HAP-1 (cell line): ENCODE data around the gene TNRC18.
A peak's percentile ranks its signal among the peaks of the same experiment; 100 is the strongest.

Experiments
- DNase-seq, 2 experiments: peaks; one replicate each; pipeline ENCODE4 v3.0.0-alpha.2; 2016 to 2020; ENCODE audit warnings: low spot score in 2 of 2
- H3K27me3 ChIP-seq: fragments of 250-450 bp; sonication (Bioruptor Pico); 2 replicates; pipeline ENCODE4 v1.5.1; 2020; ENCODE audit warnings: low read depth, mild to moderate bottlenecking, moderate library complexity
- H3K36me3 ChIP-seq: fragments of 250-450 bp; sonication (Bioruptor Pico); replicated peaks from 2 replicates; pipeline ENCODE4 v1.5.1; 2020; ENCODE audit warnings: mild to moderate bottlenecking
- H3K4me1 ChIP-seq: fragments of 250-450 bp; sonication (Bioruptor Pico); 2 replicates; pipeline ENCODE4 v1.5.1; 2020; ENCODE audit warnings: mild to moderate bottlenecking
- H3K4me3 ChIP-seq: fragments of 250-450 bp; sonication (Bioruptor Pico); 2 replicates; pipeline ENCODE4 v1.5.1; 2020; ENCODE audit warnings: mild to moderate bottlenecking, moderate library complexity
- H3K9me3 ChIP-seq: fragments of 250-450 bp; sonication (Bioruptor Pico); 2 replicates; pipeline ENCODE4 v1.5.1; 2020; ENCODE audit warnings: mild to moderate bottlenecking, moderate library complexity
- in situ Hi-C: fragments of 300-500 bp; cut with MboI; formaldehyde crosslinking; loops from 3 replicates; pipeline ENCODE4 v1.14.3; 2020; ENCODE audit warnings: low sequenced_read_pairs, inconsistent platforms, mixed read lengths

The TNRC18 gene

DNA sequence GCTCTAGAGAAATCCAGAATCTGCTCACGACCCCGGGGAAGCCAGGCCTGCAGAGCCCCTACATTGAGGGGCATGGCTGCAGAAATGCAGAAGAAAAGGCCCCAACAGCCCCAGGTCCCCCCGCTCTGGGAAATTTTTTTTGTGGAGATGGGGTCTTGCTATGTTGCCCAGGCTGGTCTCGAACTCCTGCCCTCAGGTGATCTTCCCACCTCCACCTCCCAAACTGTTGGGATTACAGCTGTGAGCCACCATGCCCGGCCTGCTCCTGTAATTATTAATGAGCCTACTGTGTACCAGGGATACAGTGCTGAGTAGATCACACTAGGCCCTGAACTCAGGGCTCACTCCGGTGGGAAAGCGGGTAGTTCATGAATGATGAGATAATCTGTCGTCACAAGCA is 29.9 kb downstream of the TNRC18 start:
- no peaks in the 10 kb centered on the region for H3K4me1 ChIP-seq
- DNase-seq = no peak
- in situ Hi-C loops = no loop called here
- H3K27me3 ChIP-seq = no peaks in the 10 kb centered on the region
- no peak overlapping the region for H3K4me3 ChIP-seq
- H3K9me3 ChIP-seq = no peaks in the 10 kb centered on the region
- peaks cover 29% of the 10 kb centered on the region for H3K36me3 ChIP-seq

- in situ Hi-C loops = no loop called here
- no peaks in the 10 kb centered on the region for H3K4me1 ChIP-seq
- DNase-seq = no peak
These were observed 30.3 kb downstream of the TNRC18 start for GRCh38 chr7:5393328-5393727.

GRCh38 chr7:5390918-5391317 is 32.7 kb downstream of the TNRC18 start:
- H3K27me3 ChIP-seq = no peaks in the 10 kb centered on the region
- H3K4me1 ChIP-seq = no peaks in the 10 kb centered on the region
- in situ Hi-C loops = no loop called here
- H3K36me3 ChIP-seq = peaks cover 44% of the 10 kb centered on the region
- no peak for DNase-seq
- H3K9me3 ChIP-seq = no peaks in the 10 kb centered on the region
- H3K4me3 ChIP-seq = no peak overlapping the region

More at GRCh38 chr7:5393328-5393727, 30.3 kb downstream of the TNRC18 start:
- H3K4me3 ChIP-seq = no peak overlapping the region
- no peaks in the 10 kb centered on the region for H3K27me3 ChIP-seq
- H3K9me3 ChIP-seq = no peaks in the 10 kb centered on the region
- peaks cover 29% of the 10 kb centered on the region for H3K36me3 ChIP-seq

DNA sequence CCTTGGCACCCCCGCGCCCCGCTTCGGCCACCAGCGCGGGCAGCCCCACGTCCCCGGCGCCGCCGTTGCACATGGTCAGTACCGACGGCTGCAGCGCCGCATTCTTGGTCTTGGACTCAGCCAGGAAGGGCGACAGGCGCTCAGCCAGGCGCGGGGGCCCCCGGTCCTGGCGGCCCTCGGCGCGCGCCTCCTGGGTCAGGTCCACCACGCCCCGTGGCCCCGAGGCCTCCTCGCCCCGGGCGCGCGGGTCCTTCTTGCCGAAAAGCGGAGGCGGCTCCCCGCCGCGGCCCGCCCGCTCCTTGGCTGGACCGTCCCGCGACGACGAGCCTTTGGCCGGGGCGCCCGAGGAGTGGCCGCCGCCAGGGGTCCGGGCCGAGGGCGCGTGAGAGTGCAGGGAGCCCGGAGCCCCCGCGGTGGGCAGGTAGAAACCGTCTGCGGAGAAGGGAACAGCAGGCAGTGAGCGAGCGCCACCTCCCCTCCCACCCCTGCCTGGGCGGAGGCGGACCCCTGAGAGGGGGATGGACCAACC is 34.7 kb downstream of the TNRC18 start:
- in situ Hi-C loops = no loop called here
- peaks cover 45% of the 10 kb centered on the region for H3K36me3 ChIP-seq
- no peaks in the 10 kb centered on the region for H3K4me1 ChIP-seq
- H3K9me3 ChIP-seq = no peaks in the 10 kb centered on the region
- DNase-seq = no peak
- H3K4me3 ChIP-seq = no peak overlapping the region
- H3K27me3 ChIP-seq = no peaks in the 10 kb centered on the region

DNA sequence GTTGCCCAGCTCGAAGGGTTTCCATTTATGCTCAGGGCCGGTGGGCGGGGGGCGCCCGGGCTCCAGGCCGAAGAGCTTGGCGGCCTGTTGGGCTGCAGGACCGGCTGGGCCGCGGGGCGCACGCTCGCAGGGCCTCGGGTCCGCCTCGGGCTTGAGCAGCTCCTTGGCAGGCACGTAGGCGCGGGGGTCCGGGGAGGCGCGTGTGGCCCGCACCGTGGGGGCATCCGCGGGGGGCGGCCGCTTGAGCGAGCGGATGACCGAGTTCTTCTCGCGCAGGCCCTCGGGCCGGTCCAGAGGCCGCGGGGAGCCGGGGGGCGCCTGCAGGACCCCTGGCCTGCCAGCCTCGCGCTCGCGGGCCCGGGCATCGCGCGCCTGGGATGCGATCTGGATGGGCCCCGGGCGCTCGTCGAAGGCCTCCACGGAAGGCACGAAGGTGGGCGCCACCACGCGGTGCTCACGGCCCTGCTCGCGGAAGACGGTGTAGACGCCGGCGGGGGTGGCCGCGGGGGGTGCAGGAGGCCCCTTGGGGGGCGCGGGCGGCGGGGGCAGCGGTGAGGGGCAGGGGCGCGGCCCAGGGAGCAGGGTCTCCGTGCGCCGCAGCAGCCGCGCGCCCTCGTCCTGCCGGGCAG is 35.2 kb downstream of the TNRC18 start:
- Histone ChIP-seq H3K27me3 (no peaks in the 10 kb centered on the region), H3K9me3 (no peaks in the 10 kb centered on the region), H3K4me1 (no peaks in the 10 kb centered on the region), H3K4me3 (no peak overlapping the region), H3K36me3 (peaks cover 39% of the 10 kb centered on the region)
- DNase-seq = no peak
- in situ Hi-C loops = no loop called here

GRCh38 chr7:5387711-5388245 is 35.9 kb downstream of the TNRC18 start:
- no peak for DNase-seq
- Histone ChIP-seq H3K4me3 (no peak overlapping the region), H3K4me1 (no peaks in the 10 kb centered on the region), H3K9me3 (no peaks in the 10 kb centered on the region), H3K36me3 (peaks cover 33% of the 10 kb centered on the region), H3K27me3 (no peaks in the 10 kb centered on the region)
- in situ Hi-C loops = no loop called here

DNA sequence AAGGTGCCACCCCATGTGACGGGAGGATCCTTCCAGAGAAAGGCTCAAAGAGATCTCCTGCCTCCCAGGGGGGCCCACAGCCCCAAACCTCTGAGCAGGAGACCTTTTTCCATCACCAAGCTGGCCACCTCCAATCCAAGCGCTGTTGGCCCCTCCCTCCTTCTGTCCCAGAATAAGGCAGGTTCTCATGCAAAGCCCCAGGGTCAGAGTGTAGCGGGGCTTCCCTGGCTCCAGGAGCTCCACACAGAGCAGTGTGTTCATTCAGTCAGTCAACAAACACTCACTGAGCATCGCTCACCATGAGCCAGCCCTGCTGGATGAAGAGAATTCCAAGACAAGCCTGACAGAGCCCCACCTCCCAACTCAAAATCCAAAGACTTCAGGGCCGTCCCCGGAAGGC is 39.0 kb downstream of the TNRC18 start:
- Histone ChIP-seq H3K4me1 (no peaks in the 10 kb centered on the region), H3K4me3 (no peak overlapping the region)

GRCh38 chr7:5383314-5384098 is 40.1 kb downstream of the TNRC18 start:
- no peak for DNase-seq
- H3K36me3 ChIP-seq = peaks cover 19% of the 10 kb centered on the region
- H3K4me3 ChIP-seq = no peak overlapping the region
- no peaks in the 10 kb centered on the region for H3K4me1 ChIP-seq
- no peaks in the 10 kb centered on the region for H3K27me3 ChIP-seq
- H3K9me3 ChIP-seq = no peaks in the 10 kb centered on the region
- in situ Hi-C loops = no loop called here

More for the DNA sequence above, 39.0 kb downstream of the TNRC18 start:
- no peaks in the 10 kb centered on the region for H3K27me3 ChIP-seq
- H3K9me3 ChIP-seq = no peaks in the 10 kb centered on the region
- in situ Hi-C loops = no loop called here
- H3K36me3 ChIP-seq = peaks cover 19% of the 10 kb centered on the region
- no peak for DNase-seq

DNA sequence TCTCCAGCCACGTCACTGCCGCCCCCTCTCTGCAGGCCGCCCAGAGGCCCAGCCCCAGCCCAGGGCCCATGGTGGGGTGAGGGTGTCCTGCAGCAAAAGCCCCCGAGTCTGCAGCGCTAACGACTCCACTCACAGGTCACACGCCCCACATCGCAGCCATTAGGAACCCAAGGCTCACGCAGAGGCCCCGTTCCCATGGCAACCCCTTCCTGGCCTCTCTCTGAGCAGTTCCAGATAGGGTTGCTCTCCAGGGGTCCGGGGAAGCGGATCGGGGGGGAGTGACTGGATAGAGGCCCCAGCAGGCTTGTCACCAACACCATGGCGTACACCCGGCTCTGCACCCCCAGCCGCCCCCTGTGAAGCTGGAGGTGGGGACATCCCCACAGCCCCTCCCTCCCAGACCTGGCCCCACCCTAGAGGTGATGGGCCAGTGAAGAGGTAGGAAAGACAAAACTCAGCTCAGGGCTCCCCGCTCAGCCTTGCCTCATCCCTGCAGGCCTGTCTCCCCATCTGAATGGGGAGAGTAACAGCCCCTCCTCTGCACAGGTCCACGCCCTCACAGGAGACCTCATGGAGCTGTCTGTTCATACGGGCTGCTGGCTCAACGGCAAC is 41.2 kb downstream of the TNRC18 start:
- no peaks in the 10 kb centered on the region for H3K9me3 ChIP-seq
- H3K4me1 ChIP-seq = no peaks in the 10 kb centered on the region
- DNase-seq = peak in 1 of 2 experiments; percentile 46
- in situ Hi-C loops = no loop called here
- H3K4me3 ChIP-seq = no peak overlapping the region
- H3K27me3 ChIP-seq = no peaks in the 10 kb centered on the region
- peaks cover 12% of the 10 kb centered on the region for H3K36me3 ChIP-seq

DNA sequence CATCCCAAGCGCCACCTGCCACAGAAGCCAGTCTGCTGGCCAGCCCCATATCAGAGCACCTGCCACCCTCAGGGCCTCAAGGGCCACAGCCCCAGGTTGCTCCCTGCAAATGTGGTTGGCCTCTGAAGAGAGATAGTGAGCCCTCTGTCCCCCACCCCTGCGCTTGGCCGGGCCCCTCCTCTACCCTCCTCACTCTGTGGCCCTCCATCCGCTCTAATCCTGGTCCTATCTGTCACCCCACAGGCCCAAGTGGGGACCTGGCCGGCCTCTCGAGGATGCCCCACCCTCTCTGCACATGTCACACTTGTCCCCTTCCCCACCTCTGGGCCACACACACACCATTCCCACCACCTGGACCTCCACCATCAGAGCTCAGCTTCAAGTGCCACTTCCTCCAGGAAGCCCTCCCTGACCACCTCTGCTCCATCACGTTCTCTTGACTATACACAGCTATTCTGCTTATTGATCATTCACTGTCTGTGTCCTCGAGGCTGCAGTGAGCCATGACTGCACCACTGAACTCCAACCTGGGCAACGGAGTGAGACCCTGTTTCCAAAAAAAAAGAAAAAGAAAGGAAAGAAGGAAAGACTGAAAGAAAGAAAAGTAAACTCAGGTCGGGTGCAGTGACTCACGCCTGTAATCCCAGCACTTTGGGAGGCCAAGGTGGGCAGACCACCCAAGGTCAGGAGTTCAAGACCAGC is 42.4 kb downstream of the TNRC18 start:
- DNase-seq = no peak
- H3K4me1 ChIP-seq = no peaks in the 10 kb centered on the region
- in situ Hi-C loops = no loop called here
- H3K27me3 ChIP-seq = no peaks in the 10 kb centered on the region
- H3K4me3 ChIP-seq = no peak overlapping the region
- peaks cover 6% of the 10 kb centered on the region for H3K36me3 ChIP-seq
- no peaks in the 10 kb centered on the region for H3K9me3 ChIP-seq

- no peak for DNase-seq
- Histone ChIP-seq H3K9me3 (no peaks in the 10 kb centered on the region), H3K27me3 (no peaks in the 10 kb centered on the region), H3K36me3 (peaks cover 11% of the 10 kb centered on the region), H3K4me1 (no peaks in the 10 kb centered on the region), H3K4me3 (no peak overlapping the region)
- in situ Hi-C loops = no loop called here
These were observed 43.1 kb downstream of the TNRC18 start for GRCh38 chr7:5380350-5381070.

DNA sequence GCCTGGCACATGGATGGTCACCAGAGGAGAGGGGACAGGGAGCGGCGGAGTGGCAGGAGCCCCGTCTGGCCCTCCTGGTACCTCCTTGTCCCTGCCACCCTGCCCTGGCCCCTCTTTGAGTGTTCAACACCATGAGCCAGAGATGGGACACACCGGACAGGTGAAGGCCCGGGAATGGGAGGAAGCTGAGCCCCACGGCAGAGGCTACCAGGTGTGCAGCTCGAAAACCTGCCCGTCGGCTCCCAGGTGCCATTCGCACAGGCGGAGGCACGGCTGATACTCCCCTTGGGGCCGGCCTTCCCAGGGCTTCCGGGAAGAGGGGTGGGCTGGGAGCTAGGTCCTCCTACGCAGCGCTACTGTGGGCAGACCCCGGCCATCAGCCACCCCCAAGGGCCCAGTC is 44.1 kb downstream of the TNRC18 start:
- H3K36me3 ChIP-seq = peaks cover 7% of the 10 kb centered on the region
- in situ Hi-C loops = no loop called here
- no peaks in the 10 kb centered on the region for H3K9me3 ChIP-seq
- no peaks in the 10 kb centered on the region for H3K27me3 ChIP-seq
- H3K4me1 ChIP-seq = no peaks in the 10 kb centered on the region
- no peak overlapping the region for H3K4me3 ChIP-seq
- DNase-seq = no peak

DNA sequence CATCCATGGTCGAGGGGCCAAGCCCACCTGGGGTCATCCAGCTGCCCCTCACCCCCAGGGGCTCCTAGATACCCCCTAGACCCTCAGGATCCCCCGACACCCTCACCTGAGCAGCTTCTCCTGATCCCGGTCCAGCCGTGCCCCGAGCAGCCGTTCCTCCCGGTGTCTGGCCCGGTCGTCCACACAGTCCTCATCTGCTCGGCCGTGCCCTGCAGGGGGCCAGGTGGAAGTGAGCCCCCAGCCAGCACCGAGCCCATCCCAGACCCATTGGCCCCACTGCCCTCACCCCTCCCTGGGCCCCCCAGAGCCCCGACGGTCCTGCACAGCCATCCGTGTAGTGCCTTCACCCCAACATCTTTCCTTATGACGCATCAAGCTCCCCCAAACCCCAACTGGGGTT is 45.8 kb downstream of the TNRC18 start:
- Histone ChIP-seq H3K9me3 (no peaks in the 10 kb centered on the region), H3K27me3 (no peaks in the 10 kb centered on the region), H3K4me3 (no peak overlapping the region), H3K36me3 (peaks cover 15% of the 10 kb centered on the region), H3K4me1 (no peaks in the 10 kb centered on the region)
- in situ Hi-C loops = no loop called here
- DNase-seq = no peak
